BJ (cell line): ENCODE data around the gene ERVW-1. TPM values are rescaled to one million over a fixed set of nuclear protein-coding genes. Genes with fewer than 3 reads are reported as not detected.

Experiments used
- polyA plus RNA-seq: library from polyadenylated mRNA; depleted of rRNA; stranded (reverse); fragments of >200 nt; gene quantifications from 2 replicates; pipeline ENCODE4 v1.2.3, GENCODE V29; 2011; rRNA removed

The ERVW-1 gene
- polyA plus RNA-seq, 1 experiment = not detected

Other genes starting within 250 kb of the ERVW-1 start
- 23.7 and 35.8 TPM in 2 replicates for gene KRIT1, start 232.0 kb downstream of the ERVW-1 start, polyA plus RNA-seq
- 35.0 and 45.1 TPM in 2 replicates for gene ANKIB1, start 232.0 kb downstream of the ERVW-1 start, polyA plus RNA-seq
- gene GATAD1, start 30.5 kb downstream of the ERVW-1 start, polyA plus RNA-seq = 17.4 and 27.0 TPM in 2 replicates
- gene PEX1, start 50.6 kb upstream of the ERVW-1 start, polyA plus RNA-seq = 8.2 and 14.0 TPM in 2 replicates
- 3.2 and 5.8 TPM in 2 replicates for gene RBM48, start 50.8 kb upstream of the ERVW-1 start, polyA plus RNA-seq
- gene FAM133B, start 112.4 kb upstream of the ERVW-1 start, polyA plus RNA-seq = 7.7 and 11.5 TPM in 2 replicates